HG02943 (cell line): Measurements from ENCODE around the gene PAPSS1.
A peak's percentile ranks its signal among the peaks of the same experiment; 100 is the strongest.
"Not testable (repeated sequence)": the region's sequence is repeated elsewhere in the genome, so short reads cannot be mapped to it uniquely, and the experiment has no call there.

Source experiments
- ATAC-seq: cut with Tn5 transposase; IDR thresholded peaks from one replicate; pipeline ENCODE4 v1.9.1; 2021; ENCODE audit warnings: mild to moderate bottlenecking, low read depth, moderate library complexity; ENCODE audit not compliant: unreplicated experiment

PAPSS1 gene

GRCh38 chr4:107726131-107726925 is 6.3 kb upstream of the PAPSS1 start:
- ATAC-seq, result not testable (repeated sequence)

GRCh38 chr4:107725281-107725859 is 5.3 kb upstream of the PAPSS1 start:
- no peak for ATAC-seq

GRCh38 chr4:107723331-107723730 is 3.3 kb upstream of the PAPSS1 start:
- not testable (repeated sequence) for ATAC-seq

- ATAC-seq, result no peak
Measured at GRCh38 chr4:107721436-107722100, 1.5 kb upstream of the PAPSS1 start.

GRCh38 chr4:107719207-107719921 is 670 bp downstream of the PAPSS1 start:
- ATAC-seq, result peak; percentile 10

- ATAC-seq, result peak; percentile 33
Measured at GRCh38 chr4:107718351-107718965, 1.6 kb downstream of the PAPSS1 start.

GRCh38 chr4:107714256-107714655 is 5.8 kb downstream of the PAPSS1 start:
- no peak for ATAC-seq

GRCh38 chr4:107712236-107712635 is 7.8 kb downstream of the PAPSS1 start:
- no peak for ATAC-seq

- ATAC-seq, result no peak
Measured at GRCh38 chr4:107711831-107712230, 8.2 kb downstream of the PAPSS1 start.

- no peak for ATAC-seq
Measured at GRCh38 chr4:107710493-107711459, 9.3 kb downstream of the PAPSS1 start.

GRCh38 chr4:107709916-107710315 is 10.1 kb downstream of the PAPSS1 start:
- no peak for ATAC-seq

- ATAC-seq, result no peak
Measured at GRCh38 chr4:107708225-107708624, 11.8 kb downstream of the PAPSS1 start.

GRCh38 chr4:107705742-107706556 is 14.1 kb downstream of the PAPSS1 start:
- ATAC-seq, result no peak

GRCh38 chr4:107701565-107701964 is 18.5 kb downstream of the PAPSS1 start:
- ATAC-seq, result no peak

GRCh38 chr4:107699466-107700206 is 20.4 kb downstream of the PAPSS1 start:
- ATAC-seq, result no peak

GRCh38 chr4:107696187-107696586 is 23.8 kb downstream of the PAPSS1 start:
- not testable (repeated sequence) for ATAC-seq

- no peak for ATAC-seq
Measured at GRCh38 chr4:107693132-107693531, 26.9 kb downstream of the PAPSS1 start.

GRCh38 chr4:107692202-107692601 is 27.8 kb downstream of the PAPSS1 start:
- ATAC-seq, result no peak
